Adrenal gland (tissue), 5 donors: ENCODE measurements around the gene VASP.

Experiments used
- CTCF ChIP-seq, 6 experiments: fragments of 450-650 bp in 4 of 6; fragments of 200-600 bp in 2 of 6; sonication (generic) in 1 of 6; IDR thresholded peaks; 1 replicate in 5 of 6; 2 replicates in 1 of 6; pipeline versions ENCODE4 v1.5.1 to v1.8.0; 2016 to 2021; ENCODE audit warnings: antibody characterized with exemption in 6 of 6, mild to moderate bottlenecking in 2 of 6, moderate library complexity in 1 of 6
- POLR2A ChIP-seq, 2 donors: fragments of 450-650 bp; IDR thresholded peaks; one replicate each; pipeline ENCODE4 v1.6.1; 2017; ENCODE audit warnings: antibody characterized with exemption in 2 of 2, mild to moderate bottlenecking in 2 of 2, moderate library complexity in 1 of 2
- donor health status: DM: no; HTN: no; CAD: no.

GRCh38 chr19:45508861-45509691 lies 1.8 kb downstream of the VASP start:
- TF ChIP-seq CTCF (IDR thresholded peaks at IDR 0.05) (peak in 3 of 6 experiments; percentile 27 to 43 (median 29)), POLR2A (IDR thresholded peaks at IDR 0.05) (no peak)
